Neural crest cell (in vitro differentiated cells): ENCODE results near the gene UMAD1. TPM values are rescaled to one million over a fixed set of nuclear protein-coding genes. Genes with fewer than 3 reads are reported as not detected.

Source experiments
- DNase-seq: peaks from one replicate; pipeline ENCODE4 v3.0.0; 2021; ENCODE audit warnings: low read depth, mixed read lengths, low spot score
- H3K27ac Mint-ChIP-seq: one replicate; pipeline ENCODE4 v1.8.0; 2021; ENCODE audit warnings: mild to moderate bottlenecking, mixed read lengths; ENCODE audit not compliant: unreplicated experiment
- H3K27me3 Mint-ChIP-seq: 2 replicates; pipeline ENCODE4 v1.8.0; 2021; ENCODE audit warnings: low read depth, mild to moderate bottlenecking, mixed read lengths
- H3K36me3 Mint-ChIP-seq: 2 replicates; pipeline ENCODE4 v1.8.0; 2021; ENCODE audit warnings: low read depth, mild to moderate bottlenecking, mixed read lengths
- H3K4me1 Mint-ChIP-seq: 2 replicates; pipeline ENCODE4 v1.8.0; 2021; ENCODE audit warnings: mixed read lengths
- H3K4me3 Mint-ChIP-seq: one replicate; pipeline ENCODE4 v1.8.0; 2021; ENCODE audit warnings: mild to moderate bottlenecking, mixed read lengths
- H3K9me3 Mint-ChIP-seq: 2 replicates; pipeline ENCODE4 v1.8.0; 2021; ENCODE audit warnings: mixed read lengths
- total RNA-seq: library from RNA; stranded (reverse); gene quantifications from 2 replicates; pipeline ENCODE4 v1.2.1, GENCODE V29; 2021
- TF ChIP-seq, protein P1 (sequence below): fragments of 200-600 bp; sonication (generic); conservative IDR thresholded peaks from 2 replicates; pipeline ENCODE4 v1.5.0; 2021; ENCODE audit warnings: antibody characterized with exemption, mild to moderate bottlenecking

The UMAD1 gene
- total RNA-seq, 1 donor from 2014 or later: 9.8 TPM

DNA sequence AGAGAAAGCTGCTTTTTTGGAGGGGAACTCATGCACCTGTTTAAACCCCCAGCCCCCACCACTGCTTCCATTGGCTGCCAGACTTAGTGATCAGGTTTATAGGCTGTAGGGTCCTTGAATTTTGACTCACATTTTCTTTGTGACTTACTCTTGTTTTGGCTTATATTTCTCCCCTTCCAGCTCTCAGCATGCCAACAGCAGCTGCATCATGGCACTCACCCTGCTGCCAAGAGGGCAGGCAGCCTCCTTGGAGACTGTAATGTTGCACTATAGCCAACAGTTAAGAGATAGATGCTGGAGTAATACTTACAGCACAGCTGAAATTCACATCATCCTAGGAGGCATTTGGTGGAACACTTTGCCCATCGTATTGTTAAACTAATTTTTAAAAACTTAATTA lies 230.0 kb downstream of the UMAD1 start:
- Mint-ChIP-seq H3K4me3 (no peak overlapping the region), H3K9me3 (peaks cover 7% of the 10 kb centered on the region), H3K36me3 (peaks cover 7% of the 10 kb centered on the region), H3K4me1 (no peaks in the 10 kb centered on the region), H3K27ac (no peak overlapping the region), H3K27me3 (no peaks in the 10 kb centered on the region)
- no peak for DNase-seq
- TF ChIP-seq, protein P1, sequence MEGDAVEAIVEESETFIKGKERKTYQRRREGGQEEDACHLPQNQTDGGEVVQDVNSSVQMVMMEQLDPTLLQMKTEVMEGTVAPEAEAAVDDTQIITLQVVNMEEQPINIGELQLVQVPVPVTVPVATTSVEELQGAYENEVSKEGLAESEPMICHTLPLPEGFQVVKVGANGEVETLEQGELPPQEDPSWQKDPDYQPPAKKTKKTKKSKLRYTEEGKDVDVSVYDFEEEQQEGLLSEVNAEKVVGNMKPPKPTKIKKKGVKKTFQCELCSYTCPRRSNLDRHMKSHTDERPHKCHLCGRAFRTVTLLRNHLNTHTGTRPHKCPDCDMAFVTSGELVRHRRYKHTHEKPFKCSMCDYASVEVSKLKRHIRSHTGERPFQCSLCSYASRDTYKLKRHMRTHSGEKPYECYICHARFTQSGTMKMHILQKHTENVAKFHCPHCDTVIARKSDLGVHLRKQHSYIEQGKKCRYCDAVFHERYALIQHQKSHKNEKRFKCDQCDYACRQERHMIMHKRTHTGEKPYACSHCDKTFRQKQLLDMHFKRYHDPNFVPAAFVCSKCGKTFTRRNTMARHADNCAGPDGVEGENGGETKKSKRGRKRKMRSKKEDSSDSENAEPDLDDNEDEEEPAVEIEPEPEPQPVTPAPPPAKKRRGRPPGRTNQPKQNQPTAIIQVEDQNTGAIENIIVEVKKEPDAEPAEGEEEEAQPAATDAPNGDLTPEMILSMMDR: no peak

- peaks cover 7% of the 10 kb centered on the region for H3K9me3 Mint-ChIP-seq
- TF ChIP-seq, protein P1: no peak
- no peak for DNase-seq
- H3K36me3 Mint-ChIP-seq: peaks cover 11% of the 10 kb centered on the region
- no peak overlapping the region for H3K27ac Mint-ChIP-seq
- H3K4me3 Mint-ChIP-seq: no peak overlapping the region
- H3K27me3 Mint-ChIP-seq: no peaks in the 10 kb centered on the region
- H3K4me1 Mint-ChIP-seq: no peaks in the 10 kb centered on the region
These were observed 235.9 kb downstream of the UMAD1 start for GRCh38 chr7:7876419-7876818.

GRCh38 chr7:7881581-7881980 lies 241.0 kb downstream of the UMAD1 start:
- Mint-ChIP-seq H3K4me3 (no peak overlapping the region), H3K36me3 (peaks cover 3% of the 10 kb centered on the region), H3K27ac (no peak overlapping the region), H3K9me3 (no peaks in the 10 kb centered on the region), H3K4me1 (no peaks in the 10 kb centered on the region), H3K27me3 (no peaks in the 10 kb centered on the region)
- DNase-seq: no peak
- TF ChIP-seq, protein P1: no peak

- Mint-ChIP-seq H3K27me3 (no peaks in the 10 kb centered on the region), H3K36me3 (peaks cover 3% of the 10 kb centered on the region), H3K4me1 (no peaks in the 10 kb centered on the region), H3K27ac (no peak overlapping the region), H3K9me3 (no peaks in the 10 kb centered on the region), H3K4me3 (no peak overlapping the region)
- DNase-seq: no peak
- TF ChIP-seq, protein P1: no peak
These were observed 242.3 kb downstream of the UMAD1 start for GRCh38 chr7:7882888-7883287.

DNA sequence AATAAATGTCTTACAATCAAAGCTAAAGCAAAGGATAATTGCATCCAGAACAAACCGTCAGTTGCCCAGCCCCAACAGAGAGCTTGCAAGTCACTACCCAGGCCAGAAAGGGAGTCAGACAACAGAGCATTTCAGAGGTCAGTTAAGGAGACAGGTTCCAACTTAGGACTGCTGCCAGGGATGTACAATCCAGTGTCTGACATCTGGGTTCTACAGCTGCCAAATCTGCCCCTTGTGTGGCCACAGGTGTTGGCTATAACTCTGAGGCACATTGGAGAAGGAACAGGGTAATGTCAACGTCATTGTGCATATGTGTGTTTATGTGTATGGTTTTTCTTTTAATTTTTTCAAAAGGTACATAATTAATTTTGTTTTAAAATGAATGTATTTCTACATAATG lies 242.8 kb downstream of the UMAD1 start:
- Mint-ChIP-seq H3K4me1 (no peaks in the 10 kb centered on the region), H3K9me3 (no peaks in the 10 kb centered on the region), H3K36me3 (no peaks in the 10 kb centered on the region), H3K27me3 (no peaks in the 10 kb centered on the region), H3K27ac (no peak overlapping the region), H3K4me3 (no peak overlapping the region)
- no peak for DNase-seq
- TF ChIP-seq, protein P1: no peak

GRCh38 chr7:7884855-7885254 lies 244.3 kb downstream of the UMAD1 start:
- Mint-ChIP-seq H3K9me3 (no peaks in the 10 kb centered on the region), H3K36me3 (no peaks in the 10 kb centered on the region), H3K4me3 (no peak overlapping the region), H3K4me1 (no peaks in the 10 kb centered on the region), H3K27me3 (no peaks in the 10 kb centered on the region), H3K27ac (no peak overlapping the region)
- TF ChIP-seq, protein P1: no peak
- DNase-seq: no peak
